ENCODE results near the gene COL8A2.

Gene COL8A2

DNA sequence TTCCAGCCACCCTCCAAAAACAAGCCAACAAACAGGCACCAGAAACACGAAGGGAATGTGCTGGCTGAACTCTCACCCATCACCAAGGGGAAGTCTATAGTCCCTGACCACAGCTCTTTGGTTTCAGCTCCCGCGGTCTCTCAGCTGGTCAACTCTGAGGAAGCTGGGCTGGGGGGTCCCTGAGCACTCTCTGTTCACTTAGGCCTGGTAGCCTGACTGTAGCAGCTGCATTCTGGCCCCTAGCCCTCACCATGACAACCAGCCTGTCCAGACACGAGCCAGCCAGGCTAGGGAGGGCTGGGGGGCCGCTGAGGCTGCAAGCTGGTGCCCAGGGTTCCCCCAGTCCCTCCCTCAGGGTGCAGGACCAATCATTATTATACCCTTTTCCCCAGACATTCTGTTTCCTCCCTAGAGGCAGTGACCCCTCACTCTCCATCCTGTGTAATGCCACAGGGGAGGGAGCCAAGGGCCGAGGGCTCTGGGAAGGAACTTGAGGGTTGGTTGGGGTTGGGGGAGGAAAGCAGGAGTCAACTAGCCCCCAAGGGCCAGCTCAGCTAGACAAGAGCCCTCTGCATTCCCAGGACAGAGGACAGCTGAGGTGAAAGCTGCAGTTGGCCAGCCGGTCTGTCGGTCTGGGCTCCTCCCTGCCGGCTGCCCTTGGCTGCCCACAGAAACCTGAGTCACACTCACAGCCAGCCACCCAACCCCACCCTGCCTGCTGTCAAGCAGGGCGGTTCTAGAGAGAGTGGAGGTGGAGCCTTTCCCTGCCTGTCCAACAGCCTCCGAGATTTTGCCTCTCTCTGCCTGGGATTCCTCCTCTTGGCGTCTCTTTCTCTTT, 25.5 kb upstream of the COL8A2 start:
- peak; percentile 96 for DNase-seq (ENCODE audit: low spot score)
- H3K4me1 ChIP-seq (ENCODE audit: insufficient read depth, poor library complexity, severe bottlenecking): peaks cover 25% of the 10 kb centered on the region
- peak overlapping the region; percentile 98 for H3K27ac ChIP-seq (ENCODE audit: poor library complexity, severe bottlenecking)
- no peaks in the 10 kb centered on the region for H3K9me3 ChIP-seq (ENCODE audit: severe bottlenecking)
- TF ChIP-seq, protein P1, sequence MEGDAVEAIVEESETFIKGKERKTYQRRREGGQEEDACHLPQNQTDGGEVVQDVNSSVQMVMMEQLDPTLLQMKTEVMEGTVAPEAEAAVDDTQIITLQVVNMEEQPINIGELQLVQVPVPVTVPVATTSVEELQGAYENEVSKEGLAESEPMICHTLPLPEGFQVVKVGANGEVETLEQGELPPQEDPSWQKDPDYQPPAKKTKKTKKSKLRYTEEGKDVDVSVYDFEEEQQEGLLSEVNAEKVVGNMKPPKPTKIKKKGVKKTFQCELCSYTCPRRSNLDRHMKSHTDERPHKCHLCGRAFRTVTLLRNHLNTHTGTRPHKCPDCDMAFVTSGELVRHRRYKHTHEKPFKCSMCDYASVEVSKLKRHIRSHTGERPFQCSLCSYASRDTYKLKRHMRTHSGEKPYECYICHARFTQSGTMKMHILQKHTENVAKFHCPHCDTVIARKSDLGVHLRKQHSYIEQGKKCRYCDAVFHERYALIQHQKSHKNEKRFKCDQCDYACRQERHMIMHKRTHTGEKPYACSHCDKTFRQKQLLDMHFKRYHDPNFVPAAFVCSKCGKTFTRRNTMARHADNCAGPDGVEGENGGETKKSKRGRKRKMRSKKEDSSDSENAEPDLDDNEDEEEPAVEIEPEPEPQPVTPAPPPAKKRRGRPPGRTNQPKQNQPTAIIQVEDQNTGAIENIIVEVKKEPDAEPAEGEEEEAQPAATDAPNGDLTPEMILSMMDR (IDR thresholded peaks at IDR 0.05; ENCODE audit: poor library complexity, severe bottlenecking): no peak
- H3K27me3 ChIP-seq (ENCODE audit: insufficient read depth, poor library complexity, severe bottlenecking): no peaks in the 10 kb centered on the region
- peaks cover 6% of the 10 kb centered on the region; the same call in 1 of the 2 replicates for H3K36me3 ChIP-seq (ENCODE audit: low read depth)
- no peak overlapping the region for H3K4me3 ChIP-seq (ENCODE audit: severe bottlenecking)
- ATAC-seq (ENCODE audit: low read depth): peak; percentile 82

GRCh38 chr1:36149973-36150295, 24.9 kb upstream of the COL8A2 start:
- peak overlapping the region; percentile 98 for H3K27ac ChIP-seq (ENCODE audit: poor library complexity, severe bottlenecking)
- H3K27me3 ChIP-seq (ENCODE audit: insufficient read depth, poor library complexity, severe bottlenecking): no peaks in the 10 kb centered on the region
- DNase-seq (ENCODE audit: low spot score) (no peak), ATAC-seq (ENCODE audit: low read depth) (no peak)
- no peaks in the 10 kb centered on the region for H3K9me3 ChIP-seq (ENCODE audit: severe bottlenecking)
- H3K4me1 ChIP-seq (ENCODE audit: insufficient read depth, poor library complexity, severe bottlenecking): peaks cover 22% of the 10 kb centered on the region
- H3K36me3 ChIP-seq (ENCODE audit: low read depth): peaks cover 6% of the 10 kb centered on the region; the same call in 1 of the 2 replicates
- no peak overlapping the region for H3K4me3 ChIP-seq (ENCODE audit: severe bottlenecking)
- TF ChIP-seq, protein P1 (IDR thresholded peaks at IDR 0.05; ENCODE audit: poor library complexity, severe bottlenecking): no peak

GRCh38 chr1:36149237-36149972, 24.4 kb upstream of the COL8A2 start, which contains the start of gene TRAPPC3:
Gene TRAPPC3 (minus strand): TSS chr1:36149486. CDS start chr1:36149378, 108 bp downstream.
- DNase-seq (ENCODE audit: low spot score): peak; percentile 100
- no peaks in the 10 kb centered on the region for H3K27me3 ChIP-seq (ENCODE audit: insufficient read depth, poor library complexity, severe bottlenecking)
- no peaks in the 10 kb centered on the region for H3K9me3 ChIP-seq (ENCODE audit: severe bottlenecking)
- TF ChIP-seq, protein P1 (IDR thresholded peaks at IDR 0.05; ENCODE audit: poor library complexity, severe bottlenecking): peak; percentile 99
- peak; percentile 88 for ATAC-seq (ENCODE audit: low read depth)
- peak within 1 kb of the TSS; percentile 53 for H3K4me3 ChIP-seq (ENCODE audit: severe bottlenecking)
- H3K36me3 ChIP-seq (ENCODE audit: low read depth): peaks cover 6% of the 10 kb centered on the region; the same call in 1 of the 2 replicates
- H3K4me1 ChIP-seq (ENCODE audit: insufficient read depth, poor library complexity, severe bottlenecking): peaks cover 20% of the 10 kb centered on the region
- H3K27ac ChIP-seq (ENCODE audit: poor library complexity, severe bottlenecking): peak within 1 kb of the TSS; percentile 98

- peaks cover 20% of the 10 kb centered on the region for H3K4me1 ChIP-seq (ENCODE audit: insufficient read depth, poor library complexity, severe bottlenecking)
- H3K9me3 ChIP-seq (ENCODE audit: severe bottlenecking): no peaks in the 10 kb centered on the region
- peak overlapping the region; percentile 53 for H3K4me3 ChIP-seq (ENCODE audit: severe bottlenecking)
- peaks cover 6% of the 10 kb centered on the region for H3K36me3 ChIP-seq (ENCODE audit: low read depth)
- no peaks in the 10 kb centered on the region for H3K27me3 ChIP-seq (ENCODE audit: insufficient read depth, poor library complexity, severe bottlenecking)
- DNase-seq (ENCODE audit: low spot score) (no peak), ATAC-seq (ENCODE audit: low read depth) (no peak)
- H3K27ac ChIP-seq (ENCODE audit: poor library complexity, severe bottlenecking): peak overlapping the region; percentile 98
- TF ChIP-seq, protein P1 (IDR thresholded peaks at IDR 0.05; ENCODE audit: poor library complexity, severe bottlenecking): no peak
These were observed 23.8 kb upstream of the COL8A2 start for GRCh38 chr1:36148821-36149236.

All from RWPE2 (cell line).